ENCODE measurements around the gene PRPF38A.
A peak's percentile ranks its signal among the peaks of the same experiment; 100 is the strongest.

Gene PRPF38A

DNA sequence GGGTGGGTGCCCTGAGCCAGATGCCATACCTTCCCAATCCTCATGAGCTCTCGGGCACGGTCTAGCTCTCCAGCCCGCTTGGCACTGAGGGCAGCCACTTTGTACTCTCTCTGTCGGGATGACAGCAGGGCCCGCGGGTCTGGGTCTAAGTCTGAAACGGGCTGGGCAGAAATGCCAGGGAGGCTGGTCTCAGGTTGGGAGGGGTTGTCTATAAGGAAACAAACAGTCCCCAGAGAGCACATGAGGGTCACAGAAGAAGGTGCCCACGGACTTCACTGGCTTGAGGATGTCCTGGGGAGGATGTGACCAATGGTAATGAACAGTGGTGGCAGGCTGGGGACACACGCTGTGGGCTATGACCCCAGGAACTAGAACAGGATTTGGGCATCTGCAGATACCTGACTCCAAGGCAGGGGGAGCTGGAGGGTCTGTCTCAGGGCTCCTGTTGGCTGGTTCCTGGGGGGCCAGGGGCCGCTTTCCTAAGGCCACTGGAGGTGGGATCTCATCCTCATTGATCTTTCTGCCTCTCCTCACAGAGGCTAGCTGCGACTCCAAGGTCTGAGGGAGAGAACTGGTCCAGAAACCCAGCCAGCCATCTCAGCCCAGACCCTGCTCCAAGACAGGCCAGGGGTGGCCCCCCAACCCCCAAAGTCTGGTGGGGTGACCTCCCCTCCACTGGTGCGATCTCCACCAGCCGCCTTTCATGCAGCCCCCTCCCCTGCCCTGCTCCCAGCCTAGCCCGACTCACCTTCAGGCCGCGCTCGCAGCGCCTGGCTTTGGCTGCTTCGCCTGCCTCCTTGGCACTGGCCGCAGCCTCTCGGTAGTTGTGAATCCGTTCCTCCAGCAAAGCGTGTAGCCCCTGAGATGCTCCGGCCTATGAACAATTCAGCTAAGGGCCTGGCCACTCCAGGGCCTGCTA is 44.5 kb upstream of the PRPF38A start:
- TF ChIP-seq, protein P1, sequence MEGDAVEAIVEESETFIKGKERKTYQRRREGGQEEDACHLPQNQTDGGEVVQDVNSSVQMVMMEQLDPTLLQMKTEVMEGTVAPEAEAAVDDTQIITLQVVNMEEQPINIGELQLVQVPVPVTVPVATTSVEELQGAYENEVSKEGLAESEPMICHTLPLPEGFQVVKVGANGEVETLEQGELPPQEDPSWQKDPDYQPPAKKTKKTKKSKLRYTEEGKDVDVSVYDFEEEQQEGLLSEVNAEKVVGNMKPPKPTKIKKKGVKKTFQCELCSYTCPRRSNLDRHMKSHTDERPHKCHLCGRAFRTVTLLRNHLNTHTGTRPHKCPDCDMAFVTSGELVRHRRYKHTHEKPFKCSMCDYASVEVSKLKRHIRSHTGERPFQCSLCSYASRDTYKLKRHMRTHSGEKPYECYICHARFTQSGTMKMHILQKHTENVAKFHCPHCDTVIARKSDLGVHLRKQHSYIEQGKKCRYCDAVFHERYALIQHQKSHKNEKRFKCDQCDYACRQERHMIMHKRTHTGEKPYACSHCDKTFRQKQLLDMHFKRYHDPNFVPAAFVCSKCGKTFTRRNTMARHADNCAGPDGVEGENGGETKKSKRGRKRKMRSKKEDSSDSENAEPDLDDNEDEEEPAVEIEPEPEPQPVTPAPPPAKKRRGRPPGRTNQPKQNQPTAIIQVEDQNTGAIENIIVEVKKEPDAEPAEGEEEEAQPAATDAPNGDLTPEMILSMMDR (IDR thresholded peaks at IDR 0.05; ENCODE audit: extremely low read depth, missing control alignments): no peak
- no peak for DNase-seq (ENCODE audit: low spot score)

DNA sequence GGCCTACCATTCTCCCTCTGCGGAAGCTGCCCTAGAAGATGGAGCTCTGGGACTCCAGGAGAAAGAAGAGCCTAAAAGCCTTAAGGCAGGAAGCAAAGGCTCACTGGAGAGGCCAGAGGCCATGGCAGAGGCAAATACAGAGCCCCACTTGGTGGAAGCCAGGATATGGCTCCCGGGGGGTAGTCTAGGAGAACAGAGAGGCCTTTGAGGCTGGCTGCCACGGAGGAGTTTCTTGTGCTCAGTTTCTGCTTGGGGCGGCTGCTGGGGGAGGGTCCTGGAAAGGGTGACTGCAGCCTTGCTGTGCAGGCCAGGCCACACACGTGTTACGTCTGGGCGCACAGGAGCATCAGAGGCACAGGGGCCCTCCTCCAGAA is 43.8 kb upstream of the PRPF38A start:
- TF ChIP-seq, protein P1 (IDR thresholded peaks at IDR 0.05; ENCODE audit: extremely low read depth, missing control alignments): no peak
- no peak for DNase-seq (ENCODE audit: low spot score)

DNA sequence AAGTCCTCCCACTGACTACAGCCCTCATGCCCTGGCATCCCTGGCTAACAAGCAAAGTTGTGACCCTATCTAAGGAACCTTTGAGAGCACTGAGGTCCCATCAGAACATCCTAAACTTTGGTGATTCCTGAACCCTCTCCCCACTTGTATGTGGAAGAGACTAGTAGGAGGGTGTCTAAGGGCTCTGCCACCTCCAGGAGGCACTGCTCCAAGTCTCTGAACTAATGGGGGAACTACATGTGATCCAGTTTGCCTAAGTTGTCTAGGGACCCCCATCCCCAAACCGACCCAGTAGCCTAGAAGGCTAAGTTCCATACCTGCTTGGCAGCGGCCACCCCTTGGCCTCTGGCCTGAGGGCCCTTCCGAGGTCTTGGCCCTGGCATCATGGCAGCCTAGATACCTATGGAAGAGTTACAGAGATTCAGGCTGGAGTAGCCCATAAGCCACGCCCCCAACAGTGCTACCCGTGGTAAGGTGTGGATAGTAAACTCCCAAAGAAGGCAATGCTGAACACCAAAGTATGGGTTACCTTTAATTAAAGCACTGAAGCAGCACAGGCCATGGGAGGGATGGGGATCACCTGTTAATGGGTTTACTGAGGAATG is 40.1 kb upstream of the PRPF38A start:
- no peak for DNase-seq (ENCODE audit: low spot score)
- TF ChIP-seq, protein P1 (IDR thresholded peaks at IDR 0.05; ENCODE audit: extremely low read depth, missing control alignments): no peak

DNA sequence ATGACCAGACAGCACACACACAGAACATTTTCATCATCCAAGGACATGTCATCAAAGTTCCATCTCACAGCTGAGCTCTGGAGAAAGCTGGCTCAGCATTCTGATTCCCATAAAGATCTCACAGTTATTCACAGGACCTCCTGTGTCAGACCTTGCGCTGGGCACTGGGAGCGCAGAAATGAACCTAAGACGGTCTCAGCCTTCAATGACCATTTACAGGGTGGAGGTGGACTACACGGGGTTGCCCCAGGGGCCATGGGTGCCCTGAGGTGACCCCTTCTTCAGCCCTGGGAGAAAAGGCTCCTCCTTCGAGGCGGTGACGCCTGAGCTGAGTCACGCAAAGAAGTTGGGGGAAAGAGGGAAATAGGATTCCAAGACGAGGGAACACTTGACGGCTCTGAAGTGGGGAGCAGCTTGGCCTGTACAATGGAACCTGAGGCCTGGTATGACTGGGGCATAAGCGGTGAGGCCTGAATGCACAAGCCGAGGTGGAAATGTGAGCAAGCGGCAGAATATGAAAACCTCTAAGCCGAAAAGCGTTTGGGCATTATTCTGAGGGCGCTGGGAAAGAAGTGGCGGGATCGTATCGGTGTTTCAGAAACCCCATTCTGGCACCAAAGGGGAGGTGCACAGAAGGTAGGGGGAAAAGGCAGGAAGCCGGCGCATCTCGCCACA is 39.2 kb upstream of the PRPF38A start:
- no peak for DNase-seq (ENCODE audit: low spot score)
- TF ChIP-seq, protein P1 (IDR thresholded peaks at IDR 0.05; ENCODE audit: extremely low read depth, missing control alignments): no peak

DNA sequence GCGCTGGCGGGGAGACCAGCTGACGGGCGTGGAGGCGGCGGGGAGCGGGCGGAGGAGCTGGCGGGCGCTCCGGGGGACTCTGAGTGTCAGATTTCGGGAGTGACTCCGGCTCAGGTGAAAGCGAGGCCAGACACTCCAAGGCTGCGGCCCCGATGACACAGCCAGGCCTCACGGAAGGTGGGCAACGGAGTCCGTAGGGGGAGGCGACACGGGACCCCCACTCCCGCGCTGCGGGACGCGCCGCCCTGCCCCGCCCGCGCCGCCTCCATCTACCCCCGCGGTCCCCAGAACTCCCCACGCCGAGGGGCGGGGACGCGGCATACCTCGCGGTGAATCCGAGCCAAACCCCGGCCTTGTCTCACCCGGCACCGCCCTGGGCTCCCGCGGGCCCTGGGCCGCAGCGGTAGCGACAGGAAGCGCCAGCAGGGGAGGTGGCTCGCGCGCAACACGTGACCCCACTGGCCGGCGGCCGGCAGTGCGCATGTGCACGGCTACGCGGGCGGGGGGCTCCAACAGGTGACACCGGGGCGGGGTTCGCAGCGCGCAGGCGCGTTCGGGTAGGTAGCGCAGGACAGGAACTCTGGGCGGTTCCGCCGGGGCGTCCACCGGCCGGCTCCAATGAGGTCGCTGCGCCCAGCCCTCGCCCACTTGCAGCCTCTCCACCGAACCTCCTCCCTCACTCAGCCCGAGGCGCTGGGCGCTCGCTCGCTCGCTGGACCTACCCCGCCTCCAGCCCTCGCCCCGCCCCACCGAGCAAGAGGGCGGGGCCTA is 38.5 kb upstream of the PRPF38A start, which contains the start of gene CC2D1B:
Gene CC2D1B (minus strand): TSS at position 460 of the 771 bp plus-strand sequence. CDS start 1,585 bp downstream, outside the sequence.
- DNase-seq (ENCODE audit: low spot score): peak; percentile 100
- TF ChIP-seq, protein P1 (IDR thresholded peaks at IDR 0.05; ENCODE audit: extremely low read depth, missing control alignments): no peak

DNA sequence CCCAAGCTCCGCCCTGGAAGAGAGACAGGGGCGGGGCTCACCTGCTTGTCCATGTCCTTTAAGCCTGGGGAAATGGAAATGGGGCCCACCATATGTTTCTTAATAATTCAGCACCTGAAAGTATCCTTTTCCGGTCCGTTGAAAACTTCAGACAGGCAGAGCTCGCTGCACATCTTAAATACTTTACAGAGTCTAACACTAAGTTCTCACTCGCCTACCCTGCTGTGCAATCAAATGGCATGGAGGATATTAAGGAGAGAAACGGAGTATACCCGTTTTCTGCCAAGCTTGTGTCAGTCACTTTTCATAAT is 37.9 kb upstream of the PRPF38A start:
- TF ChIP-seq, protein P1 (IDR thresholded peaks at IDR 0.05; ENCODE audit: extremely low read depth, missing control alignments): no peak
- no peak for DNase-seq (ENCODE audit: low spot score)

Measured in GM20000 (cell line).